Endothelial cell of umbilical vein (primary cell): ENCODE measurements around the gene FKBP14. TPM values are rescaled to one million over a fixed set of nuclear protein-coding genes. Genes with fewer than 3 reads are reported as not detected.

Experiments used
- BruUV-seq: library from RNA; stranded (reverse); fragments of 400-500 nt; replicated peaks from 2 replicates; lab custom pipeline; 2021; lab: Mats Ljungman, UMichigan
- CTCF ChIA-PET: fragments of 300-600, 350-600 bp; sonication (Branson Sonifier 250); formaldehyde crosslinking; loops from one replicate; lab custom pipeline; 2021; ENCODE audit warnings: antibody characterized with exemption, inconsistent platforms; lab: Charles Lee
- POLR2A ChIA-PET: fragments of 300-600, 350-600 bp; sonication (Branson Sonifier 250); formaldehyde crosslinking; loops from one replicate; lab custom pipeline; 2021; ENCODE audit warnings: antibody characterized with exemption, inconsistent platforms; lab: Charles Lee
- DNase-seq: peaks from one replicate; pipeline ENCODE4 v3.0.0-alpha.2; 2011; ENCODE audit warnings: low read depth, low spot score
- FAIRE-seq: peaks from 2 replicates; lab custom pipeline; 2011; peaks lifted over from hg19 to GRCh38; lab: Jason Lieb, UNC
- H2AFZ ChIP-seq: 2 replicates; pipeline ENCODE4 v1.6.0; 2012; ENCODE audit warnings: low read depth, low read length, control low read depth, inconsistent platforms
- H3K27ac ChIP-seq: 2 replicates; pipeline ENCODE4 v1.5.1; 2011; ENCODE audit warnings: low read depth, mild to moderate bottlenecking, control low read depth, low read length, moderate library complexity; ENCODE audit not compliant: insufficient read depth
- H3K27me3 ChIP-seq, 2 experiments: 2 replicates each; pipeline versions ENCODE4 v1.6.0 to v1.6.1; 2011; ENCODE audit warnings: low read length in 2 of 2, mixed read lengths in 1 of 2; ENCODE audit not compliant: control insufficient read depth in 2 of 2, insufficient read depth in 2 of 2
- H3K36me3 ChIP-seq, 2 experiments: 2 replicates in 1 of 2; 3 replicates in 1 of 2; pipeline ENCODE4 v1.5.1; 2011; ENCODE audit warnings: low read length in 2 of 2, mild to moderate bottlenecking in 1 of 2, moderate library complexity in 1 of 2; ENCODE audit not compliant: control insufficient read depth in 2 of 2, insufficient read depth in 2 of 2; ENCODE audit errors: extremely low read depth in 1 of 2
- H3K4me1 ChIP-seq: 3 replicates; pipeline ENCODE4 v1.5.1; 2011; ENCODE audit warnings: mild to moderate bottlenecking, low read length; ENCODE audit not compliant: control insufficient read depth, insufficient read depth; ENCODE audit errors: extremely low read depth
- H3K4me2 ChIP-seq: 2 replicates; pipeline ENCODE4 v1.6.1; 2011; ENCODE audit warnings: low read length, control low read depth, mixed read lengths; ENCODE audit not compliant: insufficient read depth
- H3K4me3 ChIP-seq, 3 experiments: fragments of 200-600 bp in 1 of 3; sonication (generic), shearing (Covaris generic) in 1 of 3; replicated peaks in 1 of 3; 2 replicates each; pipeline ENCODE4 v1.5.1; 2011 to 2016; ENCODE audit warnings: control low read depth in 3 of 3, low read length in 3 of 3, mild to moderate bottlenecking in 2 of 3, inconsistent platforms in 1 of 3, low read depth in 1 of 3, moderate library complexity in 1 of 3; ENCODE audit not compliant: insufficient read depth in 1 of 3
- H3K79me2 ChIP-seq: 2 replicates; pipeline ENCODE4 v1.6.0; 2012; ENCODE audit warnings: low read length, inconsistent platforms; ENCODE audit not compliant: control insufficient read depth, insufficient read depth
- H3K9ac ChIP-seq: replicated peaks from 2 replicates; pipeline ENCODE3; 2011; ENCODE audit warnings: low read length, control low read depth; ENCODE audit not compliant: insufficient read depth; ENCODE audit errors: extremely low read depth
- H3K9me1 ChIP-seq: replicated peaks from 3 replicates; pipeline ENCODE4 v1.6.0; 2011; ENCODE audit warnings: mild to moderate bottlenecking, low read length; ENCODE audit not compliant: control insufficient read depth, insufficient read depth; ENCODE audit errors: extremely low read depth
- H3K9me3 ChIP-seq: replicated peaks from 2 replicates; pipeline ENCODE4 v1.5.1; 2012; ENCODE audit warnings: low read length, inconsistent platforms; ENCODE audit not compliant: control insufficient read depth, insufficient read depth
- H4K20me1 ChIP-seq: replicated peaks from 2 replicates; pipeline ENCODE3; 2011; ENCODE audit warnings: mild to moderate bottlenecking, low read length; ENCODE audit not compliant: control insufficient read depth, insufficient read depth; ENCODE audit errors: extremely low read depth
- EZH2 ChIP-seq: IDR thresholded peaks from 2 replicates; pipeline ENCODE4 v1.6.1; 2012; ENCODE audit warnings: borderline replicate concordance, low read depth, mild to moderate bottlenecking, moderate library complexity, low read length, inconsistent platforms; ENCODE audit not compliant: severe bottlenecking
- FOS ChIP-seq: IDR thresholded peaks from 2 replicates; pipeline ENCODE4 v1.6.1; 2011; ENCODE audit warnings: mild to moderate bottlenecking, low read length, moderate library complexity, borderline replicate concordance; ENCODE audit not compliant: insufficient read depth
- GATA2 ChIP-seq: IDR thresholded peaks from 2 replicates; pipeline ENCODE4 v1.7.0; 2011; ENCODE audit warnings: low read depth, mild to moderate bottlenecking, moderate library complexity, mixed read lengths, low read length; ENCODE audit not compliant: insufficient read length, insufficient read depth
- JUN ChIP-seq: IDR thresholded peaks from 2 replicates; pipeline ENCODE4 v1.6.1; 2011; ENCODE audit warnings: borderline replicate concordance, low read depth; ENCODE audit not compliant: insufficient read length, insufficient read depth
- MAX ChIP-seq: IDR thresholded peaks from 2 replicates; pipeline ENCODE4 v1.6.1; 2011; ENCODE audit not compliant: insufficient read depth, insufficient read length
- MYC ChIP-seq: IDR thresholded peaks from one replicate; pipeline ENCODE4 v1.6.1; 2011; ENCODE audit warnings: mild to moderate bottlenecking, low read depth, low read length
- POLR2A ChIP-seq: IDR thresholded peaks from 2 replicates; pipeline ENCODE4 v1.6.1; 2012; ENCODE audit warnings: low read depth, mild to moderate bottlenecking, control low read depth, low read length
- POLR2AphosphoS5 ChIP-seq: IDR thresholded peaks from 2 replicates; pipeline ENCODE4 v1.6.1; 2012; ENCODE audit warnings: low read depth, mild to moderate bottlenecking, control low read depth, low read length, moderate library complexity; ENCODE audit not compliant: insufficient read depth
- dilution Hi-C: fragments of 300-500 bp; cut with MboI; formaldehyde crosslinking; loops from one replicate; pipeline ENCODE4 v1.15.0; 2019; ENCODE audit warnings: low sequenced_read_pairs; ENCODE audit not compliant: extremely low pct_ligation_motif_present
- intact Hi-C: fragments of 100-400 bp; cut with micrococcal nuclease; formaldehyde crosslinking; loops from one replicate; pipeline ENCODE4 v1.10.0; 2022
- polyA plus RNA-seq, 4 experiments: library from polyadenylated mRNA; depleted of rRNA in 3 of 4; stranded (reverse) in 3 of 4; unstranded in 1 of 4; fragments of >200 nt; gene quantifications; 2 replicates each; pipeline versions ENCODE4 v1.2.1 to v1.2.3, GENCODE V29; 2011 to 2012; ENCODE audit warnings: missing spikeins in 1 of 4
- total RNA-seq: library from RNA; stranded (reverse); gene quantifications from 2 replicates; pipeline ENCODE4 v1.2.3, GENCODE V29; 2021
- TF ChIP-seq, protein P1 (sequence below), 2 donors: IDR thresholded peaks; 1 replicate in 1 of 2; 2 replicates in 1 of 2; pipeline ENCODE4 v1.5.1; 2011; ENCODE audit warnings: low read length in 2 of 2, mild to moderate bottlenecking in 2 of 2, moderate library complexity in 2 of 2, control low read depth in 1 of 2, inconsistent platforms in 1 of 2, low read depth in 1 of 2; ENCODE audit not compliant: insufficient read depth in 1 of 2; ENCODE audit errors: extremely low read depth in 1 of 2

Gene FKBP14
- total and polyA plus RNA-seq, 2 donors (not counting 3 experiments of a cell fraction or from before 2014, with no cell fraction given): 9.8 to 37.4 TPM

GRCh38 chr7:29980151-29980550, 46.4 kb downstream of the FKBP14 start:
- Histone ChIP-seq H3K4me1 (no peaks in the 10 kb centered on the region), H3K9me3 (no peaks in the 10 kb centered on the region), H3K4me3 (no peak overlapping the region), H4K20me1 (peaks cover 10% of the 10 kb centered on the region), H3K4me2 (no peak overlapping the region), H3K27me3 (no peaks in the 10 kb centered on the region), H3K27ac (no peak overlapping the region), H3K36me3 (peaks cover 0 to 2% of the 10 kb centered on the region in 2 experiments), H3K79me2 (peaks cover 67% of the 10 kb centered on the region), H2AFZ (no peak overlapping the region), H3K9me1 (no peaks in the 10 kb centered on the region), H3K9ac (no peak overlapping the region)
- FAIRE-seq (no peak), DNase-seq (peak; percentile 60)
- dilution Hi-C loops: no loop called here
- CTCF ChIA-PET: interaction anchor here (1.1 to 1.8 kb wide), 2 partner anchors 16 to 34 kb away, joined by 3 to 4 read pairs; no protein-coding TSS in a partner anchor
- no TSS peak for BruUV-seq
- POLR2A ChIA-PET: no interaction called here
- TF ChIP-seq JUN (no peak), POLR2A (no peak), POLR2AphosphoS5 (no peak), MAX (no peak), FOS (no peak), EZH2 (no peak), MYC (no peak), GATA2 (no peak)
- TF ChIP-seq, protein P1, sequence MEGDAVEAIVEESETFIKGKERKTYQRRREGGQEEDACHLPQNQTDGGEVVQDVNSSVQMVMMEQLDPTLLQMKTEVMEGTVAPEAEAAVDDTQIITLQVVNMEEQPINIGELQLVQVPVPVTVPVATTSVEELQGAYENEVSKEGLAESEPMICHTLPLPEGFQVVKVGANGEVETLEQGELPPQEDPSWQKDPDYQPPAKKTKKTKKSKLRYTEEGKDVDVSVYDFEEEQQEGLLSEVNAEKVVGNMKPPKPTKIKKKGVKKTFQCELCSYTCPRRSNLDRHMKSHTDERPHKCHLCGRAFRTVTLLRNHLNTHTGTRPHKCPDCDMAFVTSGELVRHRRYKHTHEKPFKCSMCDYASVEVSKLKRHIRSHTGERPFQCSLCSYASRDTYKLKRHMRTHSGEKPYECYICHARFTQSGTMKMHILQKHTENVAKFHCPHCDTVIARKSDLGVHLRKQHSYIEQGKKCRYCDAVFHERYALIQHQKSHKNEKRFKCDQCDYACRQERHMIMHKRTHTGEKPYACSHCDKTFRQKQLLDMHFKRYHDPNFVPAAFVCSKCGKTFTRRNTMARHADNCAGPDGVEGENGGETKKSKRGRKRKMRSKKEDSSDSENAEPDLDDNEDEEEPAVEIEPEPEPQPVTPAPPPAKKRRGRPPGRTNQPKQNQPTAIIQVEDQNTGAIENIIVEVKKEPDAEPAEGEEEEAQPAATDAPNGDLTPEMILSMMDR (IDR thresholded peaks at IDR 0.05; ENCODE audit: extremely low read depth in 1 of 2, insufficient read depth in 1 of 2, low read depth in 1 of 2, low read length in 2 of 2): no peak
- intact Hi-C loops: no loop called here
